ENCODE data around the gene TFPT. TPM values are rescaled to one million over a fixed set of nuclear protein-coding genes. Genes with fewer than 3 reads are reported as not detected.

Gene TFPT
- total and polyA plus RNA-seq, 2 of the 4 experiments (the other 2 are of a cell fraction), result 7.9 to 17.1 TPM

DNA sequence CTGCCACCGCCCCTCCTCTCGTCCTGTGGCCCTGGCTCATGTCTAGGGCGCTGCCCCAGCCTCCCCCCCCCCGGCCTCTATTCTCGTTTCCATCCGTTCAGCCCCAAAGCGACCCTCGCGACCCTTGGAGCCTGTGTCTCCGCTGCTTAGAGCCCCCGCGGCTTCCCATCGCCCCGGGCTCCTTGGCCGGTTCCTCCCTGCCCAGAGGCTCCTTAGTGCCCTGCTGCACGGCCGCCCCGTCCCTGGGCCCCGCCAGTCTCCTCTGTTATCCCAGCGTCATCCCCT lies 12.9 kb upstream of the TFPT start:
- no TSS peak for BruUV-seq (replicated peaks)
- dilution Hi-C loops (cut with HindIII; ENCODE audit: low sequenced_read_pairs, unreplicated experiment) (no loop called here), in situ Hi-C loops (cut with MboI; ENCODE audit: low sequenced_read_pairs) (loop anchor here (25.0 kb wide), 1 partner anchor 1534 kb away; the partner anchor contains the start of gene U2AF2), intact Hi-C loops (cut with micrococcal nuclease) (no loop called here)
- Histone ChIP-seq H3K23ac (ENCODE audit: low read depth, low read length) (no peak overlapping the region), H4K5ac (ENCODE audit: low read depth, low read length) (no peak overlapping the region), H2AFZ (replicated peaks; ENCODE audit: low read length, poor library complexity) (no peak overlapping the region), H3K56ac (ENCODE audit: extremely low read depth, insufficient read depth, low read length) (no peak overlapping the region), H2BK15ac (ENCODE audit: low read depth, low read length) (no peak overlapping the region), H4K8ac (ENCODE audit: low read depth in 2 of 2, low read length in 2 of 2) (no peak overlapping the region), H3K79me1 (ENCODE audit: low read depth in 1 of 2, low read length in 2 of 2) (no peaks in the 10 kb centered on the region), H2AK5ac (ENCODE audit: low read depth, low read length) (no peak overlapping the region), H3K9me1 (ENCODE audit: insufficient read depth, low read length) (no peaks in the 10 kb centered on the region), H2BK5ac (ENCODE audit: low read depth, low read length, poor library complexity, severe bottlenecking) (no peak overlapping the region), H2BK20ac (ENCODE audit: low read depth, low read length) (no peak overlapping the region), H3K27ac (ENCODE audit: insufficient read depth, low read length) (no peak overlapping the region), H4K91ac (ENCODE audit: insufficient read depth, low read depth, low read length) (no peak overlapping the region), H3K4me1 (ENCODE audit: control insufficient read depth, insufficient read depth, low read length) (no peaks in the 10 kb centered on the region), H3K18ac (ENCODE audit: low read depth, low read length) (no peak overlapping the region), H3K4ac (ENCODE audit: low read depth, low read length) (no peak overlapping the region), H3K4me3 (ENCODE audit: insufficient read depth, low read depth, low read length) (no peak overlapping the region), H3K4me2 (ENCODE audit: low read depth, low read length) (no peak overlapping the region), H2BK120ac (ENCODE audit: low read depth, low read length) (no peak overlapping the region), H3K27me3 (ENCODE audit: control insufficient read depth, insufficient read depth, low read length) (no peaks in the 10 kb centered on the region), H3K14ac (replicated peaks; ENCODE audit: low read depth, low read length) (no peak overlapping the region), H3K9ac (ENCODE audit: low read depth, low read length) (no peak overlapping the region), H4K20me1 (ENCODE audit: insufficient read depth, low read length) (no peaks in the 10 kb centered on the region), H2AK9ac (replicated peaks; ENCODE audit: low read depth, low read length, poor library complexity) (no peak overlapping the region), H3K9me3 (ENCODE audit: control insufficient read depth, insufficient read depth, low read length) (no peaks in the 10 kb centered on the region), H3K36me3 (ENCODE audit: control insufficient read depth, insufficient read depth, low read length) (peaks cover 62% of the 10 kb centered on the region)
- TF ChIP-seq BHLHE40 (IDR thresholded peaks at IDR 0.05; ENCODE audit: low read depth, low read length), result no peak
- TF ChIP-seq FOS (IDR thresholded peaks at IDR 0.05; ENCODE audit: low read depth, low read length), result no peak
- no peak for TF ChIP-seq CEBPB (IDR thresholded peaks at IDR 0.05; ENCODE audit: low read depth, low read length)
- TF ChIP-seq RCOR1 (IDR thresholded peaks at IDR 0.05; ENCODE audit: insufficient replicate concordance, low read length), result no peak
- no peak for TF ChIP-seq MXI1 (IDR thresholded peaks at IDR 0.05; ENCODE audit: borderline replicate concordance, low read depth, low read length)
- TF ChIP-seq MAZ (IDR thresholded peaks at IDR 0.05; ENCODE audit: borderline replicate concordance, low read depth, low read length), result no peak
- TF ChIP-seq MAFK (IDR thresholded peaks at IDR 0.05; ENCODE audit: low read depth, low read length), result no peak
- TF ChIP-seq, protein P1, sequence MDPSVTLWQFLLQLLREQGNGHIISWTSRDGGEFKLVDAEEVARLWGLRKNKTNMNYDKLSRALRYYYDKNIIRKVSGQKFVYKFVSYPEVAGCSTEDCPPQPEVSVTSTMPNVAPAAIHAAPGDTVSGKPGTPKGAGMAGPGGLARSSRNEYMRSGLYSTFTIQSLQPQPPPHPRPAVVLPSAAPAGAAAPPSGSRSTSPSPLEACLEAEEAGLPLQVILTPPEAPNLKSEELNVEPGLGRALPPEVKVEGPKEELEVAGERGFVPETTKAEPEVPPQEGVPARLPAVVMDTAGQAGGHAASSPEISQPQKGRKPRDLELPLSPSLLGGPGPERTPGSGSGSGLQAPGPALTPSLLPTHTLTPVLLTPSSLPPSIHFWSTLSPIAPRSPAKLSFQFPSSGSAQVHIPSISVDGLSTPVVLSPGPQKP (IDR thresholded peaks at IDR 0.05; ENCODE audit: borderline replicate concordance, low read depth, low read length), result no peak
- TF ChIP-seq POLR2A (IDR thresholded peaks at IDR 0.05; ENCODE audit: low read depth, low read length), result no peak
- TF ChIP-seq RFX5 (IDR thresholded peaks at IDR 0.05; ENCODE audit: low read depth, low read length), result no peak
- no peak for TF ChIP-seq NFE2L2 (IDR thresholded peaks at IDR 0.05; ENCODE audit: low read depth, low read length)
- no peak for TF ChIP-seq RAD21 (IDR thresholded peaks at IDR 0.05; ENCODE audit: low read length)
- no peak for TF ChIP-seq SMC3 (IDR thresholded peaks at IDR 0.05; ENCODE audit: low read depth, low read length)
- TF ChIP-seq, protein P2, sequence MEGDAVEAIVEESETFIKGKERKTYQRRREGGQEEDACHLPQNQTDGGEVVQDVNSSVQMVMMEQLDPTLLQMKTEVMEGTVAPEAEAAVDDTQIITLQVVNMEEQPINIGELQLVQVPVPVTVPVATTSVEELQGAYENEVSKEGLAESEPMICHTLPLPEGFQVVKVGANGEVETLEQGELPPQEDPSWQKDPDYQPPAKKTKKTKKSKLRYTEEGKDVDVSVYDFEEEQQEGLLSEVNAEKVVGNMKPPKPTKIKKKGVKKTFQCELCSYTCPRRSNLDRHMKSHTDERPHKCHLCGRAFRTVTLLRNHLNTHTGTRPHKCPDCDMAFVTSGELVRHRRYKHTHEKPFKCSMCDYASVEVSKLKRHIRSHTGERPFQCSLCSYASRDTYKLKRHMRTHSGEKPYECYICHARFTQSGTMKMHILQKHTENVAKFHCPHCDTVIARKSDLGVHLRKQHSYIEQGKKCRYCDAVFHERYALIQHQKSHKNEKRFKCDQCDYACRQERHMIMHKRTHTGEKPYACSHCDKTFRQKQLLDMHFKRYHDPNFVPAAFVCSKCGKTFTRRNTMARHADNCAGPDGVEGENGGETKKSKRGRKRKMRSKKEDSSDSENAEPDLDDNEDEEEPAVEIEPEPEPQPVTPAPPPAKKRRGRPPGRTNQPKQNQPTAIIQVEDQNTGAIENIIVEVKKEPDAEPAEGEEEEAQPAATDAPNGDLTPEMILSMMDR (conservative IDR thresholded peaks at IDR 0.05; ENCODE audit: low read depth, low read length), result no peak
- no peak for TF ChIP-seq CHD1 (IDR thresholded peaks at IDR 0.05; ENCODE audit: low read depth, low read length)
- TF ChIP-seq, protein P3, sequence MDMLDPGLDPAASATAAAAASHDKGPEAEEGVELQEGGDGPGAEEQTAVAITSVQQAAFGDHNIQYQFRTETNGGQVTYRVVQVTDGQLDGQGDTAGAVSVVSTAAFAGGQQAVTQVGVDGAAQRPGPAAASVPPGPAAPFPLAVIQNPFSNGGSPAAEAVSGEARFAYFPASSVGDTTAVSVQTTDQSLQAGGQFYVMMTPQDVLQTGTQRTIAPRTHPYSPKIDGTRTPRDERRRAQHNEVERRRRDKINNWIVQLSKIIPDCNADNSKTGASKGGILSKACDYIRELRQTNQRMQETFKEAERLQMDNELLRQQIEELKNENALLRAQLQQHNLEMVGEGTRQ (IDR thresholded peaks at IDR 0.05; ENCODE audit: low read depth, low read length), result no peak
- CTCF ChIA-PET, result no interaction called here
- ATAC-seq (ENCODE audit: low read depth), result no peak
- 95% methylated on average over 11 of the region's 20 CpGs; no CpG with 5 or more reads in 1 of the 2 experiments for WGBS, 2 experiments (ENCODE audit: extremely low coverage in 2 of 2, insufficient read length in 1 of 2)
- POLR2A ChIA-PET (ENCODE audit: unreplicated experiment), result no interaction called here
- DNase-seq, result no peak

All from IMR-90 (cell line).